ENCODE measurements around the gene ITPK1. TPM values are rescaled to one million over a fixed set of nuclear protein-coding genes. Genes with fewer than 3 reads are reported as not detected.

Gene ITPK1
- total RNA-seq, 3 donors from 2014 or later = 27.8 to 91.7 (median 42.9) TPM

GRCh38 chr14:93051600-93052546 is 63.9 kb downstream of the ITPK1 start:
- Histone ChIP-seq H3K4me1 (no peaks in the 10 kb centered on the region), H3K27ac (no peak overlapping the region)

GRCh38 chr14:93050761-93051160 is 65.0 kb downstream of the ITPK1 start:
- intact Hi-C loops (cut with DNase I; ENCODE audit: low total_unique reads) = no loop called here
- Histone ChIP-seq H3K9me3 (no peaks in the 10 kb centered on the region), H3K4me1 (peaks cover 0 to 3% of the 10 kb centered on the region in 2 donors), H3K4me3 (no peak overlapping the region), H3K36me3 (no peaks in the 10 kb centered on the region), H3K27me3 (no peaks in the 10 kb centered on the region), H3K27ac (no peak overlapping the region)
- TF ChIP-seq CTCF (IDR thresholded peaks at IDR 0.05) (no peak), POLR2AphosphoS5 (IDR thresholded peaks at IDR 0.05) (no peak), POLR2A (IDR thresholded peaks at IDR 0.05) (no peak)
- DNase-seq (ENCODE audit: low spot score in 2 of 2) = no peak

More at GRCh38 chr14:93051600-93052546, 63.9 kb downstream of the ITPK1 start:
- no peak overlapping the region for H3K4me3 ChIP-seq
- no peak for DNase-seq (ENCODE audit: low spot score in 2 of 2)
- no peaks in the 10 kb centered on the region for H3K9me3 ChIP-seq
- TF ChIP-seq POLR2A (IDR thresholded peaks at IDR 0.05) (no peak), POLR2AphosphoS5 (IDR thresholded peaks at IDR 0.05) (no peak), CTCF (IDR thresholded peaks at IDR 0.05) (no peak)
- H3K36me3 ChIP-seq = no peaks in the 10 kb centered on the region
- H3K27me3 ChIP-seq = no peaks in the 10 kb centered on the region
- intact Hi-C loops (cut with DNase I; ENCODE audit: low total_unique reads) = no loop called here

DNA sequence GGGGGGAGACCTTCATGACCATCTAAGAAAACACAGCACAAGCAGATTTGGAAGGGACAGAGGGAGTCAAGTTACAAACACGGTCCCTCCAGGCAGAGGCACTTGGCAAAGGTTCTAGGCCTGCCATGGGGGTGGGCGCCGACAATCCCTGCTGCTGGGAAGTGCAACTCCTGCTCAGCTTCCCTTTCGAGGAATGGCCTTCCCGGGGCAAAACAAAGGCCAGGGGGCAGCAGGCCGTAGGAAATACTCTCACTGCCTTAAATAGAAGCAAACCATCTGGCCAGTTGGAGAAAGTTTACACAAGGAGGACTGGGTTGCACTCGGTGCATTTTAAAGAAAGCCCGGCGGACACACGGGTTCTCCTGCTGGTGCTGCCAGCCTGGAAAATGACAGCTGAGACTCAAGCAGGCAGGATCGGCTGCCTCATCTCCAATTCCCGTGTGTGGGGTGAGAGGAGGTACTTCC is 65.8 kb downstream of the ITPK1 start:
- Histone ChIP-seq H3K36me3 (no peaks in the 10 kb centered on the region), H3K27me3 (no peaks in the 10 kb centered on the region), H3K27ac (no peak overlapping the region), H3K4me3 (no peak overlapping the region), H3K4me1 (peaks cover 0 to 4% of the 10 kb centered on the region in 2 donors), H3K9me3 (no peaks in the 10 kb centered on the region)
- intact Hi-C loops (cut with DNase I; ENCODE audit: low total_unique reads) = loop anchor here (2.0 kb wide), 1 partner anchor 39 kb away; no protein-coding TSS in a partner anchor
- no peak for DNase-seq (ENCODE audit: low spot score in 2 of 2)
- TF ChIP-seq POLR2AphosphoS5 (IDR thresholded peaks at IDR 0.05) (no peak), CTCF (IDR thresholded peaks at IDR 0.05) (no peak), POLR2A (IDR thresholded peaks at IDR 0.05) (no peak)

DNA sequence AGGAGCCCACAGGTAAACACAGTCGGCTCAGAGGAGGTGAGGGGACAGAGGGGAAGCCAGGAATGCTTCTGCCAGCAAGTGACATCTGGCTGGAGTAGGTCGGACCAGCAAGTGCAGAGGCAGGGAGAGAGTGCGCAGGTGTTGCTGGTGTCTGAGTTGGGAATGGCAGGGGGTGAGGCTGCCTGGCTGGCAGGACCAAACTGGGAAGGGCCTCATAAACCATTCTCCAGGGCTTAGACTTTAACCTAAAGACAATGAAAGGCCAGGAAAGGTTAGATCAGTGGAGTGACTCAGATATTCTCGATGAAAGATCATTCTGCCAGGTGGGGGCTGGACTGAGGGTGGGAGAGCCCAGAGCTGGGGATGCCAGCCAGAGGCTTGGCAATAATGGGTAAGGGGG is 66.4 kb downstream of the ITPK1 start:
- Histone ChIP-seq H3K4me3 (no peak overlapping the region), H3K9me3 (no peaks in the 10 kb centered on the region), H3K27ac (no peak overlapping the region), H3K36me3 (no peaks in the 10 kb centered on the region), H3K27me3 (no peaks in the 10 kb centered on the region), H3K4me1 (peaks cover 0 to 4% of the 10 kb centered on the region in 2 donors)
- DNase-seq (ENCODE audit: low spot score in 2 of 2) = no peak
- TF ChIP-seq POLR2A (IDR thresholded peaks at IDR 0.05) (no peak), POLR2AphosphoS5 (IDR thresholded peaks at IDR 0.05) (no peak), CTCF (IDR thresholded peaks at IDR 0.05) (no peak)
- intact Hi-C loops (cut with DNase I; ENCODE audit: low total_unique reads) = loop anchor here (2.0 kb wide), 1 partner anchor 39 kb away; no protein-coding TSS in a partner anchor

- no peaks in the 10 kb centered on the region for H3K36me3 ChIP-seq
- DNase-seq (ENCODE audit: low spot score in 2 of 2) = no peak
- H3K27me3 ChIP-seq = no peaks in the 10 kb centered on the region
- no peak overlapping the region for H3K4me3 ChIP-seq
- no peak overlapping the region for H3K27ac ChIP-seq
- no peaks in the 10 kb centered on the region for H3K9me3 ChIP-seq
- TF ChIP-seq POLR2AphosphoS5 (IDR thresholded peaks at IDR 0.05) (no peak), CTCF (IDR thresholded peaks at IDR 0.05) (no peak), POLR2A (IDR thresholded peaks at IDR 0.05) (no peak)
- intact Hi-C loops (cut with DNase I; ENCODE audit: low total_unique reads) = loop anchor here (2.0 kb wide), 1 partner anchor 38 kb away; no protein-coding TSS in a partner anchor
- peaks cover 0 to 4% of the 10 kb centered on the region in 2 donors for H3K4me1 ChIP-seq
Measured at GRCh38 chr14:93048843-93049242, 66.9 kb downstream of the ITPK1 start.

Measured in breast epithelium (tissue), 4 donors.